K562 (cell line): ENCODE results near the gene HMOX1. TPM values are rescaled to one million over a fixed set of nuclear protein-coding genes. Genes with fewer than 3 reads are reported as not detected.

Experiments used
- ATAC-seq: fragments of 200-7000 bp; cut with Tn5 transposase; 3 replicates; pipeline ENCODE4 v1.9.1; 2020; ENCODE audit warnings: moderate library complexity
- BruUV-seq: library from RNA; stranded (reverse); fragments of 400-500 nt; replicated peaks from 2 replicates; lab custom pipeline; 2021; lab: Mats Ljungman, UMichigan
- CTCF ChIA-PET: fragments of 300-600 bp; formaldehyde crosslinking; extraction: SDS; loops from one replicate; lab custom pipeline; 2021; ENCODE audit warnings: low intra/inter-chr PET ratio; lab: Yijun Ruan, JAX
- POLR2A ChIA-PET: fragments of 300-600, 350-650 bp; sonication (Branson Sonifier 250); formaldehyde crosslinking; extraction: SDS; loops from one replicate; lab custom pipeline; 2021; ENCODE audit warnings: antibody characterized with exemption, inconsistent platforms; lab: Yijun Ruan, JAX
- DNase-seq, 4 experiments: peaks; one replicate each; pipeline versions ENCODE4 v3.0.0 to v3.0.0-alpha.2; 2011 to 2018; ENCODE audit warnings: low spot score in 3 of 4, mixed read lengths in 3 of 4; ENCODE audit errors: extremely low read depth in 1 of 4
- FAIRE-seq: peaks from 2 replicates; lab custom pipeline; 2011; peaks lifted over from hg19 to GRCh38; lab: Jason Lieb, UNC
- H2AFZ ChIP-seq: 2 replicates; pipeline ENCODE4 v1.6.0; 2011; ENCODE audit warnings: low read depth, low read length, control low read depth, inconsistent platforms
- H3K27ac ChIP-seq: fragments of 200-600 bp; 3 replicates; pipeline ENCODE4 v1.8.0; 2011; ENCODE audit warnings: low read depth, mild to moderate bottlenecking, control low read depth, inconsistent platforms, low read length, moderate library complexity, mixed read lengths; ENCODE audit errors: extremely low read depth
- H3K27me3 ChIP-seq, 2 experiments: fragments of 300-600 bp in 1 of 2; 2 replicates in 1 of 2; 3 replicates in 1 of 2; pipeline versions ENCODE4 v1.6.0 to v1.8.0; 2011; ENCODE audit warnings: inconsistent platforms in 2 of 2, low read length in 2 of 2, mild to moderate bottlenecking in 1 of 2, mixed read lengths in 1 of 2, moderate library complexity in 1 of 2; ENCODE audit not compliant: control insufficient read depth in 2 of 2, insufficient read depth in 2 of 2
- H3K36me3 ChIP-seq: fragments of 300-600 bp; 3 replicates; pipeline ENCODE4 v1.8.0; 2011; ENCODE audit warnings: mild to moderate bottlenecking, low read length, inconsistent platforms; ENCODE audit not compliant: control insufficient read depth, insufficient read depth
- H3K4me1 ChIP-seq, 2 experiments: fragments of 200-600 bp in 1 of 2; replicated peaks in 1 of 2; 2 replicates in 1 of 2; 3 replicates in 1 of 2; pipeline versions ENCODE4 v1.5.1 to v1.8.0; 2011; ENCODE audit warnings: inconsistent platforms in 2 of 2, low read length in 2 of 2, mild to moderate bottlenecking in 1 of 2, mixed read lengths in 1 of 2, moderate library complexity in 1 of 2; ENCODE audit not compliant: control insufficient read depth in 2 of 2, insufficient read depth in 2 of 2
- H3K4me2 ChIP-seq: 2 replicates; pipeline ENCODE4 v1.6.1; 2011; ENCODE audit warnings: low read length, control low read depth, inconsistent platforms, mixed read lengths; ENCODE audit not compliant: insufficient read depth
- H3K4me3 ChIP-seq: fragments of 200-600 bp; sonication (generic), shearing (Covaris generic); 2 replicates; pipeline ENCODE4 v1.5.1; 2016; ENCODE audit warnings: control low read depth, inconsistent platforms
- H3K79me2 ChIP-seq: fragments of 200-600 bp; 3 replicates; pipeline ENCODE4 v1.8.0; 2011; ENCODE audit warnings: low read length, inconsistent platforms; ENCODE audit not compliant: control insufficient read depth, insufficient read depth
- H3K9ac ChIP-seq, 2 experiments: 2 replicates each; pipeline versions ENCODE4 v1.6.0 to v1.6.1; 2011; ENCODE audit warnings: low read depth in 2 of 2, low read length in 2 of 2, control low read depth in 1 of 2, inconsistent platforms in 1 of 2, mild to moderate bottlenecking in 1 of 2, mixed read lengths in 1 of 2; ENCODE audit not compliant: insufficient read depth in 1 of 2
- H3K9me1 ChIP-seq: one replicate; pipeline ENCODE4 v1.6.0; 2011; ENCODE audit warnings: inconsistent platforms, mild to moderate bottlenecking, low read length, moderate library complexity; ENCODE audit not compliant: control insufficient read depth, insufficient read depth
- H3K9me3 ChIP-seq: replicated peaks from 2 replicates; pipeline ENCODE4 v1.5.1; 2011; ENCODE audit warnings: low read depth, low read length, inconsistent platforms; ENCODE audit not compliant: control insufficient read depth, insufficient read depth
- H4K20me1 ChIP-seq: replicated peaks from 2 replicates; pipeline ENCODE4 v1.6.1; 2011; ENCODE audit warnings: low read length, inconsistent platforms, mixed read lengths; ENCODE audit not compliant: control insufficient read depth, insufficient read depth
- CHD1 ChIP-seq: fragments of 200-600 bp; sonication (generic); IDR thresholded peaks from one replicate; pipeline ENCODE4 v1.6.1; 2012; ENCODE audit warnings: mild to moderate bottlenecking, moderate library complexity, low read length, inconsistent platforms
- EZH2 ChIP-seq: IDR thresholded peaks from 2 replicates; pipeline ENCODE4 v1.6.1; 2012; ENCODE audit warnings: low read depth, mild to moderate bottlenecking, inconsistent platforms, low read length, borderline replicate concordance
- NELFE ChIP-seq: IDR thresholded peaks from 2 replicates; pipeline ENCODE4 v1.6.1; 2011; ENCODE audit warnings: mild to moderate bottlenecking; ENCODE audit not compliant: insufficient read depth, insufficient read length
- PRMT5 ChIP-seq: sonication (generic); formaldehyde crosslinking; IDR thresholded peaks from 2 replicates; pipeline ENCODE4 v1.5.0; 2020; ENCODE audit warnings: missing genetic modification reagents
- PRPF4 ChIP-seq: fragments of 200-400 bp; formaldehyde crosslinking; IDR thresholded peaks from one replicate; pipeline ENCODE4 v1.6.1; 2017; ENCODE audit warnings: low read length, low read depth, mild to moderate bottlenecking; ENCODE audit not compliant: insufficient read depth, poor library complexity, severe bottlenecking
- RBFOX2 ChIP-seq: fragments of 200-400 bp; formaldehyde crosslinking; IDR thresholded peaks from 2 replicates; pipeline ENCODE4 v1.6.1; 2017; ENCODE audit warnings: low read depth, mild to moderate bottlenecking, low read length, moderate library complexity
- ZNF263 ChIP-seq: sonication (generic); formaldehyde crosslinking; IDR thresholded peaks from 2 replicates; pipeline ENCODE4 v1.8.0; 2022; ENCODE audit warnings: mild to moderate bottlenecking, missing genetic modification reagents, borderline replicate concordance
- WGBS: fragments of 100-300 bp; shearing (Covaris generic); methylation state at CpG from one replicate; pipeline ENCODE4 v1.1.6; 2016; ENCODE audit warnings: low coverage, mixed read lengths; ENCODE audit not compliant: insufficient coverage; ENCODE audit errors: missing lambda C conversion rate; 5-methylcytosine and 5-hydroxymethylcytosine counted together
- in situ Hi-C: fragments of 300-500 bp; cut with MboI; formaldehyde crosslinking; loops from 4 replicates; pipeline ENCODE4 v1.15.0; 2018; ENCODE audit warnings: inconsistent platforms, mixed read lengths
- intact Hi-C: fragments of 100-400 bp; cut with micrococcal nuclease; formaldehyde crosslinking; loops from 2 replicates; pipeline ENCODE4 v1.14.2; 2022
- polyA plus RNA-seq, 8 experiments: library from polyadenylated mRNA; depleted of rRNA in 4 of 8; stranded (reverse) in 5 of 8; unstranded in 3 of 8; fragments of >200 nt; fragmentation: Nextera tagmentation in 2 of 8; fragmentation: Illumina TruSeq in 1 of 8; extraction: Ambion mirVana in 2 of 8; extraction: Trizol in 1 of 8; gene quantifications; 2 replicates each; pipeline versions ENCODE4 v1.2.1 to v1.2.3, GENCODE V29; 2011 to 2014; ENCODE audit warnings: inconsistent platforms in 1 of 8, missing spikeins in 1 of 8
- total RNA-seq, 7 experiments: library from RNA; depleted of rRNA in 6 of 7; stranded (reverse); fragments of >200 nt in 6 of 7; fragmentation: Illumina TruSeq in 2 of 7; extraction: Trizol in 2 of 7; gene quantifications; 2 replicates each; pipeline versions ENCODE4 v1.2.1 to v1.2.3, GENCODE V29; 2011 to 2021; ENCODE audit warnings: low replicate concordance in 1 of 7
- TF ChIP-seq, protein P1 (sequence below): fragments of 450-650 bp; IDR thresholded peaks from 2 replicates; pipeline ENCODE4 v1.6.1; 2017; ENCODE audit warnings: antibody characterized with exemption

HMOX1 gene
- total and polyA plus RNA-seq, 9 of the 15 experiments (the other 6 are each of a cell fraction or from before 2014, with no cell fraction given): not detected

DNA sequence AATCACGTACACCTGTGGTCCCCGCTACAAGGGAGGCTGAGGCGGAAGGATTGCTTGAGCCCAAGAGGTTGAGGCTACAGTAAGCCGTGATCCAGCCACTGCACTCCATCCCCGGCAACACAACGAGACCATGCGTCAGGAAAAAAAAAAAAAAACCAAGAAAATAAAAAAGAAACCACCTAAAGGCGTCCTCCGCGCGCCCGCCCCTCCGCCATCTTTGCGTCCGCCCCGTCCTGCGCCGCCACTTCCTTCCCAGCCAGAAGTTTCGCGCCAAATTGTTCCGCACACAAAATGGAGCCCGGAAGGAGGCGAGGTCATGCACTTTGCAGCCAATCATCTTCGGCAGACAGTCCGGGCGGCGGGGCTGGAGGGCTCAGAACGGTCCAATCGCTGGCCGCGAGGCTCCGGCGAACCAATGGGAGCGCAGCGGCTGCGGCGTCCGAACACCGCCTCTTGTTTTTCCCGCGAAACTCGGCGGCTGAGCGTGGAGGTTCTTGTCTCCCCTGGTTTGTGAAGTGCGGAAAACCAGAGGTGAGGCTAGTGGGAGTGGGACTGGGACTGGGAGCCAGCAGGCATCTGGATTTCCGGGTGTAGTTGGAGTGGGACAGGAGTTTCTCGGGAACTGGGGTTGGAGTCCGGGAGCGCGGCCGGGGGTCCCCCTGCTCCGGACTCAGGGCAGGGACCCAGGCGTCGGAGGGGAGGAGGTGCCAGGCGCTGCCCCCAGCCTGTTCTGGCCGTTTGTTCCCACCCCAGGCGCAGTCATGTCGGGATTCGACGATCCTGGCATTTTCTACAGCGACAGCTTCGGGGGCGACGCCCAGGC, 19.0 kb downstream of the HMOX1 start, which contains the start of gene MCM5 (continued):
- TF ChIP-seq ZNF263 (CRISPR knock-in tag): peak; percentile 52; the same call in 1 of the 2 replicates
- no peak for TF ChIP-seq EZH2
- TF ChIP-seq PRPF4: no peak
- TF ChIP-seq NELFE: no peak

GRCh38 chr22:35400501-35400790, 19.6 kb downstream of the HMOX1 start:
- H3K4me3 ChIP-seq: peak overlapping the region; percentile 92
- H3K79me2 ChIP-seq: peaks cover 38% of the 10 kb centered on the region
- FAIRE-seq: no peak
- WGBS: 2% methylated on average over 17 of the region's 20 CpGs
- H3K9me3 ChIP-seq: no peaks in the 10 kb centered on the region
- intact Hi-C loops: loop anchor here (10.0 kb wide), 1 partner anchor 46 kb away; no protein-coding TSS in a partner anchor
- no peaks in the 10 kb centered on the region for H3K9me1 ChIP-seq
- no peaks in the 10 kb centered on the region for H4K20me1 ChIP-seq
- H3K4me2 ChIP-seq: peak overlapping the region; percentile 84
- POLR2A ChIA-PET: interaction anchor here (2.6 to 3.1 kb wide), 2 partner anchors 10 to 18 kb away, joined by 11 to 21 read pairs; no protein-coding TSS in a partner anchor
- peak overlapping the region; percentile 76; the same call in 1 of the 2 replicates for H2AFZ ChIP-seq
- ATAC-seq: peak; percentile 23
- no TSS peak for BruUV-seq
- H3K36me3 ChIP-seq: peaks cover 43% of the 10 kb centered on the region
- TF ChIP-seq, protein P1, sequence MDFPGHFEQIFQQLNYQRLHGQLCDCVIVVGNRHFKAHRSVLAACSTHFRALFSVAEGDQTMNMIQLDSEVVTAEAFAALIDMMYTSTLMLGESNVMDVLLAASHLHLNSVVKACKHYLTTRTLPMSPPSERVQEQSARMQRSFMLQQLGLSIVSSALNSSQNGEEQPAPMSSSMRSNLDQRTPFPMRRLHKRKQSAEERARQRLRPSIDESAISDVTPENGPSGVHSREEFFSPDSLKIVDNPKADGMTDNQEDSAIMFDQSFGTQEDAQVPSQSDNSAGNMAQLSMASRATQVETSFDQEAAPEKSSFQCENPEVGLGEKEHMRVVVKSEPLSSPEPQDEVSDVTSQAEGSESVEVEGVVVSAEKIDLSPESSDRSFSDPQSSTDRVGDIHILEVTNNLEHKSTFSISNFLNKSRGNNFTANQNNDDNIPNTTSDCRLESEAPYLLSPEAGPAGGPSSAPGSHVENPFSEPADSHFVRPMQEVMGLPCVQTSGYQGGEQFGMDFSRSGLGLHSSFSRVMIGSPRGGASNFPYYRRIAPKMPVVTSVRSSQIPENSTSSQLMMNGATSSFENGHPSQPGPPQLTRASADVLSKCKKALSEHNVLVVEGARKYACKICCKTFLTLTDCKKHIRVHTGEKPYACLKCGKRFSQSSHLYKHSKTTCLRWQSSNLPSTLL: no peak
- peak; percentile 64; the same call in 1 of the 2 replicates for TF ChIP-seq RBFOX2
- TF ChIP-seq PRMT5: no peak
- TF ChIP-seq CHD1: peak; percentile 73
- H3K4me1 ChIP-seq: peaks cover 9 to 30% of the 10 kb centered on the region in 2 experiments; a peak in 4 of 5 replicates
- CTCF ChIA-PET: no interaction called here
- no peaks in the 10 kb centered on the region for H3K27me3 ChIP-seq
- peak in 3 of 4 experiments; percentile 12 to 26 (median 14) for DNase-seq
- in situ Hi-C loops: no loop called here
- H3K27ac ChIP-seq: peak overlapping the region; percentile 97
- H3K9ac ChIP-seq: peak overlapping the region; percentile 99
